Stimulated activated CD4-positive, alpha-beta T cell treated with anti-CD3 and anti-CD28 coated beads, Interleukin-1b, Interleukin-23, amount 100 ng/mL, for 4 hours (primary cell): ENCODE results near the gene NPSR1.
"Not testable (repeated sequence)": the region's sequence is repeated elsewhere in the genome, so short reads cannot be mapped to it uniquely, and the experiment has no call there.

Source experiments
- DNase-seq, 2 donors: peaks; one replicate each; pipeline ENCODE4 v3.0.0-alpha.2; 2020; ENCODE audit warnings: low read depth in 2 of 2

NPSR1 gene

DNA sequence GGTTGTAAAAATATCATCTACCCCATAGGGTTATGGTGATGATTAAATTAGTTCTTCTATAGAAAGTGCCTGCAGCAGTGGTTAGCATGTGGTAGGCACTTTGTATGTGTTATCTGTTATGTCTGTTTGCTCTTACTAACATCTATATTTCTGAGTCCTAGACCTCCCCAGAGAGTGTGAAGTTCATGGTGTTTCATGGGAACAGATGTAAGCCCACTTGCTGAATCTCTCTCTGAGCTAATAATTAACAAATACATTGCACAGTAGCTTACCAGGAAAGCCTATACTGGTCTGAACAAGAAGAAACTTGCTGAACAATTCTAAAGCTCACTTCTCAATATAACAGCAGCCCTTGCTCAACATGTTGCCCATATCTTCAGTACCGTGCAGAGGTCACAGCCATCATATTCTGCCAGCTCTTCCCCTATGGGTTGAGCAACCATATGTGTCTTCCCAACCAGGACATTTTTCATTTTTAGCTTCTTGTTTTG is 100.1 kb downstream of the NPSR1 start:
- DNase-seq: no peak

GRCh38 chr7:34759477-34760125 is 101.6 kb downstream of the NPSR1 start:
- no peak for DNase-seq

DNA sequence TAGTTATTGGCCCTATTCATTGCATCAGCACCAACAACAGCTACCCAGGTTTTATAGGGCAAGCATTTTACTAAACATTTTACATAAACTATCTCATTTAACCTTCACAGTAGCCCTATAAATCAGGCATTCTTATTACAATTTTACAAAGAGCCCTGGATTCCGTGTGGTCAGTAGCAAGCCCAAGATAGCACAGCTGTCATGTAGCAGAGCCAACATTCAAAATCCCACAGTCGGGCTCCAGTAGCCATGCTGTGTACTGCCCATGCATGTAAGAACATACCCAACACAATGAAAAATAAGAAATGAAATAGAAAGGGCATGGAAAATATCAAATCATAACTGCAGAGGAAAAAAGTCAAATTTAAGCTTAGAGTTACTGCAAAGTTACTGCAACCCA is 102.3 kb downstream of the NPSR1 start:
- no peak for DNase-seq

- DNase-seq: no peak
Observed at GRCh38 chr7:34761206-34761605, 103.2 kb downstream of the NPSR1 start.

DNA sequence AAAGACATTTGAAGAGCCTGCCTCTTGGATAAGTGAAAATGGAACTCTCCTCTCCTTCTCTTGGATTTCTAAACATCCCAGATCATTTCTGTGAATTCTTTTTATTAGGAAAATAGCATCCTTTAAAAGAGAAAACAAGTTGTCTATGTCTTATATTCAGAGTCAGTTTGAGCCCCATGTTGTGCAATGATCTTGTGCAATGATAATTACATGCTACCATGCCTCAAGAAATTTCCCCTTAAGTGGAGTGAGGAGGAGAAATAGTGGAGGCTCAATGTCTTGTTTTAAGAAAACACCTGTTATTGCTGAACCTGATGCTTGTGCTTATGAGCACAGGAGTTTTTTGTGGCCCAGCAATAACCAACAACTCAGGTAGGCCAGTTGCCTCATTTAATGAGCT is 103.6 kb downstream of the NPSR1 start:
- DNase-seq: no peak

- DNase-seq: no peak
Observed at GRCh38 chr7:34762764-34763163, 104.7 kb downstream of the NPSR1 start.

GRCh38 chr7:34772296-34772938 is 114.4 kb downstream of the NPSR1 start:
- no peak for DNase-seq

DNA sequence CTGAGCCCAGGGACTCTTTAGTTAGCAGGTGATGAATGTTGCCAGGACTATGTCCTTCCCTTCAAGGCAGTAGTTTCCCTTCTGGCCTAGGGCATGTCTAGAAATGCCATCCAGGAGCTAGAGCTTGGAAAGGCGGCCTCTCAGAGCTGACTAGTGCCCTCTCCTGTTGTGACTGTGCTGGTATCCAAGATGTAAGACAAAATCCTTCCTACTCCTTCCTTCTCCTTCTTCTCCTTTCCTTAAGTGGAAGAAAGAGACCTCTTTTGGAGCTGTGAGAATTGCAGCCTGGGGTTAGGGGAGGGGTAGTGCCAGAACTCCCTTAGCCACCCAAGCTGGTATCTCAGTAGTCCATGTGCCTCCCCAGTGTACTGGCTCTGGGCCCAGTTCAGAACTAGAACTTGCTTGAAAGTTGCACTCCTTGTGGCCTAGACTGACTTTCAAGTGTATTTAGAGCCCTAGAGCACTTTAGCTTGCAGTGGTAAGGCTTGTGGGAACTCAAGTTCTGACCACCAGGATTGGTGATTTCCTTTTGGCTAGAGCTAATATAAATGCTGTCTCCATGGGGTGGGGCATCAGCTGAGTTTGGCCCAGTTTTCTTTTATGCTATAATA is 118.8 kb downstream of the NPSR1 start:
- DNase-seq: no peak

GRCh38 chr7:34780546-34780945 is 122.5 kb downstream of the NPSR1 start:
- no peak for DNase-seq

GRCh38 chr7:34787586-34787985 is 129.6 kb downstream of the NPSR1 start:
- no peak for DNase-seq

DNA sequence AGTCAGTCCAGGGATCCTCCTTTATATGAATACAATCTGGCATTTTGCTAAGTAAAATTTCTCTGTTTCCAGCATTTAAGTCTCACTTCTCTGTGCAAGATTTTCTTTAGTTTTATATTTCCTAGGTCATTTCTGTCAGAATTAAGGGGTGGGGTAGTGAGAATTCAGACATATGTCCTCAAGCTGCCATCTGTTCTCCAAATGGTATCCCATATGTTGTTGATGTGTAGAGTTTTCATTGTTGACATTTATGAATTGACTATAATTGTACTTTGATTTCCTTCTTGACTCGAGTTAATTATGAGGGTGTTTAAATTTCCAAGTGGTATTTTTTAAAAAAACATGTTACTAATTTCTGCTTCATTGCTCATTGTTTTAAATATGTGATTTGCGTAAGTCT is 148.8 kb downstream of the NPSR1 start:
- no peak for DNase-seq

- no peak for DNase-seq
Observed at GRCh38 chr7:34807548-34808340, 149.7 kb downstream of the NPSR1 start.

- DNase-seq: not testable (repeated sequence)
Observed at GRCh38 chr7:34814203-34814842, 156.3 kb downstream of the NPSR1 start.

DNA sequence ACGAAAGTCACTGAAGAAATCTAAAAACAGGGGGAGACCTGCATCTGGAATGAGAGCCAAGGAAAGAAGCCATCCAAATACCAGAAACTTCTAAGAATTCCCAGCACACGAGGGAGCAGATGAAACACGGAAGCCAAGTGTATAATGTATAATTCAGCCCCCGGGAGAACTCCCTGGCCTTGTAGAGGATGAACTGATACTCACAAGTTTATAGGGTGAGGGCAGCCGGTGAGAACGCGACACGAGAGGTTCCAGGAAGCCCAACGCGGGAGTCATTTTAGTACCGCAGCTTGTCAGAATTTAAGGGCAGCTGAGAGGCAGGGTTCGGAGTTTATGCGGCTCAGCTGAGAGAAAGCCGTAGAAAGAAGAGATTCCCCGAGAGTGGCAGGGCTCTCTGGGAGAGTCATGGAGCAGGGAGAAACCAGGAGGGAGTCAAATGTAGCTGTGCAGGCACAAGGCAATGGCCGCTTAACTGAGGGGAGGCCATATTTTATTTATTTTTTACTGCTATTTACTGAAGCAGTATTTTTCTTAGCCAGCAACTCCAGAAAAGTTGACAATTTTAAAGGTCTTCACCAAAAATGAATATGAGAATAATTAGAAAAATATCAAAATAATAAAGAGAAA is 164.0 kb downstream of the NPSR1 start:
- DNase-seq: no peak

DNA sequence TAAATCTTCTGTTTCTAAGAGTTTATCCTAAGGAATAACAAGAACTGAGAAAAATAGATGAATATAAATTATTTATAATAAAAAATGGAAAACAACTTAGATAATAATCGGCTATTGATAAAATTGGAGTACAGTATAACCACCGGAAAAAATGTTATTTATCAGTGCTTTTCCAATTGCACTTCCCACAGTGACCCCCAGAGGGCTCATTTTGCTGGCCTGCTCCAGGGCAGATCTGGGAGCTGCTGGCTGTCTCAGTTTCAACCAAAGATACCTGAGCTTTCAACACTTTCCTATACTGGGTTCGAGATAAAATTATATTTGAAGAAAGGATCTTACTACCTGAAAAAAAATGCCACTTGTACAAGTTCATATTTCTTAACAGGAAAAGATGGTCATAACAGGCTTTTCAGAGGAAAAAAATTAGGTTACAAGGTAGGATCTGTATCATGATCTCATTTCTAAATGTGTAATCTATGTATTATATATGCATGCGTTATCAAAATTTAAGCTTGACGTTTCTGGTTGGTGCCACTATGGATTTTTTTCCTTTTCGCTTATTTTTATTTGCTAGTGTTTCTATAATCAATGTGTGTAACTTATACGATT is 165.7 kb downstream of the NPSR1 start:
- peak; percentile 37 for DNase-seq

GRCh38 chr7:34825221-34825620 is 167.2 kb downstream of the NPSR1 start:
- no peak for DNase-seq

DNA sequence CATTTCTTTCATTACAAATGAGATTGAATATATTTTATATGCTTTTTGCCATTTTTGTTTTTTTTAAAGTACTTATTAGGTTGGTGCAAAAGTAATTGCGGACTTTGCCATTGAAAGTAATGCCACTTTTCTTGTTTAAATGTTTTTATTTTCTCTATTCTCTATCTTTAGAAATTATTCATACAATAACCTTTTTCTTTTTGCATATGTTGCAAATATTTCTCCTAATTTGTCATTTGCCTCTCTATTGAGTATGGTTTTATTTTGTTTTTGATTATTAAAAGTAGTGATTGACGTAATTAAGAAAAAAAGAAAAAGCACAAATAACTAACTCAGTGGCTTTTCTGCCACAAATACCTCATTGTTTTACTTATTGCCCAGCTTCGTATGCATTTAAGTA is 172.4 kb downstream of the NPSR1 start:
- DNase-seq: no peak

- DNase-seq: no peak
Observed at GRCh38 chr7:34831436-34831835, 173.4 kb downstream of the NPSR1 start.

DNA sequence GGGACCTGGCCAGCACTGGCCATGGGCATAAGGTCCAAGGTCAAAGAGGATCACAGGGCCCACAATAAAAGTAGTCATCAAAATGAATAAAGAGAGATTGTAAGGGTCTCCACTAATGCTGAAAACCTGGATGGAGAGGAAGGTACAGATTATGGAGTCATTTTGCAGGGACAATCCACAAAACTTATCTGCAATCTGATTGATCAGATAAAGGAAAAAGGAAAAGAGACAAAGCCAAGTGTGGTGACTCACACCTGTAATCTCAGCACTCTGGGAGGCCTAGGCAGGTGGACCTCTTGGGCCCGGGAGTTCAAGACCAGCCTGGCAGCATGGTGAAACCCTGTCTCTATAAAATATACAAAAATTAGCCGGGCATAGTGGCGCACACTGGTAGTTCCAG is 174.0 kb downstream of the NPSR1 start:
- DNase-seq: no peak

DNA sequence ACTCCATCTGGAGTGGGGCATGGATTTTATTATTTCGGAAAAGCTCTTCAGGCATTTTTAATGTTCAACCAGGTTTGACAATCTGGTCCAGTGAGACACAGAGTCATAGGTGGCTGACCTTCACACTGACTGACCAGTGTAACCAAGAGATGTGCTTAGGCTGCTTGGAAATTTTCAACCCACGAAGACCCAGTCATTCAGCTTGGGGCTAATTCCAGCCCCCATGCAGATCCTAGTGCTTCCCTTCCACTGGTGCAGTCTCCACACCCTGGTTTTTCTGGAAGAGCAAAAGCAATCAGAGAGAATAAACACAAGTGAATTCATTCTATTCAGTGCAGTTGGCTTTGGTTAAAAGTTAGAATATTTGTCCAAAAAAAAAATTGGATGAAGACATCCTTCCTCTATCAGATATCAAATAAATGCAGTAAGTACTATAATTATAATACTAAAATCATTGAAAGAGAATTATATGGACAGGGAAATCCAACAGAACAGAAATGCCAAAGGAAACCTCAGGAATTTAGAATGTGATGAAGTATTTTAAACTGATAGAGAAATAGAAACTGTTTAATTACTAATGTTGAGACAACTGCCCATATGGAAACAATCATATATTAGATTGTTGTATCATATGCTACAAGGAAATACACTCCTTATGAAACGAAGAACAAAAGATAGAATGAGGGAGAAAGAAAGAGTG is 178.0 kb downstream of the NPSR1 start:
- DNase-seq: no peak
